SK-N-SH treated with all-trans-retinoic acid at 6 μM for 48 hours (cell line): ENCODE data around the gene IGFBP2.

Experiments used
- CSDC2 ChIP-seq: fragments of 250-450 bp; sonication (Bioruptor Pico); IDR thresholded peaks from 2 replicates; pipeline ENCODE4 v1.5.0; 2020; ENCODE audit warnings: mild to moderate bottlenecking, moderate library complexity
- OSR1 ChIP-seq: fragments of 250-450 bp; sonication (Bioruptor Pico); IDR thresholded peaks from 2 replicates; pipeline ENCODE4 v1.8.0; 2022; ENCODE audit warnings: moderate library complexity, mild to moderate bottlenecking, inconsistent platforms
- ZFP30 ChIP-seq: fragments of 450-650 bp; formaldehyde crosslinking; IDR thresholded peaks from 2 replicates; pipeline ENCODE4 v1.5.0; 2022; ENCODE audit warnings: mild to moderate bottlenecking, moderate library complexity
- ZNF70 ChIP-seq: fragments of 450-650 bp; formaldehyde crosslinking; IDR thresholded peaks from 2 replicates; pipeline ENCODE4 v1.5.0; 2020; ENCODE audit warnings: mild to moderate bottlenecking, moderate library complexity
- TF ChIP-seq, protein P1 (sequence below): fragments of 250-450 bp; sonication (Bioruptor Pico); IDR thresholded peaks from 2 replicates; pipeline ENCODE4 v1.5.1; 2020; ENCODE audit warnings: low read depth, mild to moderate bottlenecking, moderate library complexity

DNA sequence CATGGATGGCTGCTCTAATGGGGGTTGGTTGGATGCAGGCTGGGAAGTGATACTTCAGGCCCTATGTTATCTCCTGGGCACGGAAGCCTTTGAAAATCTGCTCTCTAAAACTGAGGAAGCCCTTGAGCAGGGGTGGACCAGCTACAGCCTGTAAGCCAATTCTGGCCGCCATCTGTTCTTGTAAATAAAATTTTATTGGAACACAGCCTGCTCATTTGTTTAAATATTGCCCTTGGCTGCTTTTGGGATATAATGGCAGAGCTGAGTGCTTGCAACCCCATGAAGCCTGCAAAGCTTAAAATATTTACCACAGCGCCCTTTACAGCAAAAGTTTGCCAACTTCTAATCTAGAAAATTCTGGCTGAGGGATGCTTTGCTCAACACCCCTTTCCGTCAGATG lies 11.9 kb upstream of the IGFBP2 start:
- no peak for TF ChIP-seq OSR1 (CRISPR knock-in tag)
- TF ChIP-seq, protein P1, sequence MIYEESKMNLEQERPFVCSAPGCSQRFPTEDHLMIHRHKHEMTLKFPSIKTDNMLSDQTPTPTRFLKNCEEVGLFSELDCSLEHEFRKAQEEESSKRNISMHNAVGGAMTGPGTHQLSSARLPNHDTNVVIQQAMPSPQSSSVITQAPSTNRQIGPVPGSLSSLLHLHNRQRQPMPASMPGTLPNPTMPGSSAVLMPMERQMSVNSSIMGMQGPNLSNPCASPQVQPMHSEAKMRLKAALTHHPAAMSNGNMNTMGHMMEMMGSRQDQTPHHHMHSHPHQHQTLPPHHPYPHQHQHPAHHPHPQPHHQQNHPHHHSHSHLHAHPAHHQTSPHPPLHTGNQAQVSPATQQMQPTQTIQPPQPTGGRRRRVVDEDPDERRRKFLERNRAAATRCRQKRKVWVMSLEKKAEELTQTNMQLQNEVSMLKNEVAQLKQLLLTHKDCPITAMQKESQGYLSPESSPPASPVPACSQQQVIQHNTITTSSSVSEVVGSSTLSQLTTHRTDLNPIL (CRISPR knock-in tag), result no peak
- TF ChIP-seq CSDC2 (CRISPR knock-in tag), result no peak
- TF ChIP-seq ZNF70 (CRISPR knock-in tag), result no peak
- TF ChIP-seq ZFP30 (CRISPR knock-in tag), result no peak
